ENCODE results near the gene FXN.

GRCh38 chr9:69028754-69029153 lies 6.8 kb upstream of the FXN start:
- TF ChIP-seq CTCF (IDR thresholded peaks at IDR 0.05) (no peak), EZH2 (IDR thresholded peaks at IDR 0.05; ENCODE audit: borderline replicate concordance, insufficient read depth, low read depth, low read length, poor library complexity, severe bottlenecking) (no peak)

Data from B cell (primary cell).